ENCODE measurements around the gene GABPB1.

GABPB1 gene

GRCh38 chr15:50236433-50236832 is 118.6 kb downstream of the GABPB1 start:
- DNase-seq, result no peak

- no peak for DNase-seq
These were observed 119.2 kb downstream of the GABPB1 start for GRCh38 chr15:50235794-50236193.

GRCh38 chr15:50234764-50235163 is 120.2 kb downstream of the GABPB1 start:
- no peak for DNase-seq

- DNase-seq, result no peak
These were observed 121.7 kb downstream of the GABPB1 start for GRCh38 chr15:50233192-50233736.

GRCh38 chr15:50232791-50233190 is 122.2 kb downstream of the GABPB1 start:
- no peak for DNase-seq

GRCh38 chr15:50231761-50232160 is 123.2 kb downstream of the GABPB1 start:
- DNase-seq, result no peak

GRCh38 chr15:50229336-50229735 is 125.7 kb downstream of the GABPB1 start:
- no peak for DNase-seq

GRCh38 chr15:50228866-50229265 is 126.1 kb downstream of the GABPB1 start:
- no peak for DNase-seq

- no peak for DNase-seq
These were observed 127.9 kb downstream of the GABPB1 start for GRCh38 chr15:50227076-50227475.

- no peak for DNase-seq
These were observed 129.1 kb downstream of the GABPB1 start for GRCh38 chr15:50225938-50226337.

All from cerebellar nuclear complex (tissue), 1 donor.